K562 (cell line): Measurements from ENCODE around the gene ZNF500. TPM values are rescaled to one million over a fixed set of nuclear protein-coding genes. Genes with fewer than 3 reads are reported as not detected.

Source experiments
- EGR1 ChIP-seq: fragments of 450-650 bp; conservative IDR thresholded peaks from 2 replicates; pipeline ENCODE4 v1.6.1; 2017; ENCODE audit warnings: mild to moderate bottlenecking
- ESRRB ChIP-seq: fragments of 250-450 bp; sonication (Bioruptor Pico); IDR thresholded peaks from 2 replicates; pipeline ENCODE4 v1.5.0; 2020; ENCODE audit warnings: mild to moderate bottlenecking, moderate library complexity, borderline replicate concordance
- GTF2E2 ChIP-seq: fragments of 200-800 bp; sonication (Bioruptor generic); IDR thresholded peaks from 2 replicates; pipeline ENCODE4 v1.6.1; 2016; ENCODE audit warnings: missing genetic modification characterization, missing compliant biosample characterization
- JUNB ChIP-seq: fragments of 450-650 bp; formaldehyde crosslinking; conservative IDR thresholded peaks from 2 replicates; pipeline ENCODE4 v1.4.0; 2020; ENCODE audit warnings: mild to moderate bottlenecking
- KAT7 ChIP-seq: sonication (generic); formaldehyde crosslinking; IDR thresholded peaks from 2 replicates; pipeline ENCODE4 v1.8.0; 2022; ENCODE audit warnings: missing genetic modification reagents, mild to moderate bottlenecking, borderline replicate concordance
- KDM5B ChIP-seq: fragments of 200-600 bp; sonication (generic); IDR thresholded peaks from 2 replicates; pipeline ENCODE4 v1.6.1; 2012; ENCODE audit warnings: low read depth, mild to moderate bottlenecking, moderate library complexity, low read length, control low read depth, inconsistent platforms; ENCODE audit not compliant: insufficient replicate concordance
- LCOR ChIP-seq: sonication (generic); formaldehyde crosslinking; IDR thresholded peaks from 2 replicates; pipeline ENCODE4 v1.8.0; 2022; ENCODE audit warnings: mild to moderate bottlenecking, missing genetic modification reagents
- RHOXF2B ChIP-seq: fragments of 250-450 bp; sonication (Bioruptor Pico); conservative IDR thresholded peaks from 2 replicates; pipeline ENCODE4 v1.5.1; 2021
- SMAD3 ChIP-seq: fragments of 450-650 bp; formaldehyde crosslinking; conservative IDR thresholded peaks from 2 replicates; pipeline ENCODE4 v1.4.0; 2020; ENCODE audit warnings: mild to moderate bottlenecking
- TEAD2 ChIP-seq: fragments of 450-650 bp; IDR thresholded peaks from 2 replicates; pipeline ENCODE4 v1.6.1; 2016; ENCODE audit warnings: missing genetic modification characterization, control low read depth, missing compliant biosample characterization
- TRIM28 ChIP-seq: fragments of 450-650 bp; IDR thresholded peaks from 2 replicates; pipeline ENCODE4 v1.6.1; 2017
- ZBTB1 ChIP-seq: sonication (generic); formaldehyde crosslinking; IDR thresholded peaks from 2 replicates; pipeline ENCODE4 v1.8.1; 2023; ENCODE audit warnings: missing genetic modification reagents, low read depth, mild to moderate bottlenecking, borderline replicate concordance
- polyA plus RNA-seq, 8 experiments: library from polyadenylated mRNA; depleted of rRNA in 4 of 8; stranded (reverse) in 5 of 8; unstranded in 3 of 8; fragments of >200 nt; fragmentation: Nextera tagmentation in 2 of 8; fragmentation: Illumina TruSeq in 1 of 8; extraction: Ambion mirVana in 2 of 8; extraction: Trizol in 1 of 8; gene quantifications; 2 replicates each; pipeline versions ENCODE4 v1.2.1 to v1.2.3, GENCODE V29; 2011 to 2014; ENCODE audit warnings: inconsistent platforms in 1 of 8, missing spikeins in 1 of 8
- total RNA-seq, 7 experiments: library from RNA; depleted of rRNA in 6 of 7; stranded (reverse); fragments of >200 nt in 6 of 7; fragmentation: Illumina TruSeq in 2 of 7; extraction: Trizol in 2 of 7; gene quantifications; 2 replicates each; pipeline versions ENCODE4 v1.2.1 to v1.2.3, GENCODE V29; 2011 to 2021; ENCODE audit warnings: low replicate concordance in 1 of 7
- TF ChIP-seq, protein P1 (sequence below), 2 experiments: fragments of 450-650 bp in 1 of 2; sonication (generic) in 1 of 2; formaldehyde crosslinking in 1 of 2; IDR thresholded peaks in 1 of 2; conservative IDR thresholded peaks in 1 of 2; 2 replicates each; pipeline versions ENCODE4 v1.6.1 to v1.8.1; 2016 to 2023; ENCODE audit warnings: mild to moderate bottlenecking in 2 of 2, moderate library complexity in 2 of 2, inconsistent platforms in 1 of 2, missing genetic modification reagents in 1 of 2
- TF ChIP-seq, protein P2 (sequence below): fragments of 200-800 bp; sonication (Bioruptor generic); IDR thresholded peaks from 2 replicates; pipeline ENCODE4 v1.6.1; 2017; ENCODE audit warnings: missing genetic modification characterization, missing compliant biosample characterization
- TF ChIP-seq, protein P3 (sequence below): fragments of 200-400 bp; formaldehyde crosslinking; IDR thresholded peaks from 2 replicates; pipeline ENCODE4 v1.6.1; 2017; ENCODE audit warnings: mild to moderate bottlenecking, low read depth, low read length, moderate library complexity
- TF ChIP-seq, protein P4 (sequence below): fragments of 450-650 bp; IDR thresholded peaks from 2 replicates; pipeline ENCODE4 v1.6.1; 2018; ENCODE audit warnings: mild to moderate bottlenecking, low read depth; ENCODE audit not compliant: partially characterized antibody
- TF ChIP-seq, protein P5 (sequence below): sonication (generic); formaldehyde crosslinking; IDR thresholded peaks from 2 replicates; pipeline ENCODE4 v1.8.0; 2023; ENCODE audit warnings: mild to moderate bottlenecking, missing genetic modification reagents

ZNF500 gene
- total and polyA plus RNA-seq, 9 of the 15 experiments (the other 6 are each of a cell fraction or from before 2014, with no cell fraction given): 0.80 to 20.8 (median 5.3) TPM

DNA sequence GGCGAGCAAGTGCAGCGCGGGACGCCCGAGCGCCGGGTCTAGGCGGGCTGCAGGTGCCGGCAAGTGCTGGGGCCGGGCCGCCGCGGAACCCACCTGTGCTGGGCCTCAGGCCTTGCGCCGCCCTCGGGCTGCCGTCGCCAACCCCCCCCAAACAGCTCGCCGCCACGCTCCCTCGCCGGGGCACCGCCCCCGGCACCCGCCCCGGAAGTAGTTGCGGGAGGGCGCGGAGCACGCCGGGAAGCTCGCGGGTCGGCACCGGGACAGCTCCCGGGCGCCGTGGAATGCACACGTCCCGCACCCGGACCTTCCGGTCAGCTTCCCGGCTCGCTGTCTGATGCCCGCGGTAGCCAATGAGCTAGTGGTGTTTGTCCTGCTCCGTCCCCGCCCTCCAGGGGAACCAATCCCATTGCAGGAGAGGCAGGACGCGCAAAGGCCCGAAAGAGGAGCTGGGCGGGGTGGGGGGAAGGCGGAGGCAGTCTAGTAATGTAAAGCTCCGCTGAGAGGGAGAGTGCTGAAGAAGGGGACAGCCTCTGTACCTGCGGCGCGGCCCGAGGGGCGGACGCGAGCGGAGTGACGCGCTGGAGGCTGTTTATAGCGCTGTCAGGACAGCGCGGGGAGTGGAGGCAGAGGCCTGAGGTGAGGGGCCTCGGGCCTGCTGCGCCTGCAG is 32.8 kb downstream of the ZNF500 start, which contains the start of the genes ANKS3 and DNAAF8 (continued):
- no peak for TF ChIP-seq GTF2E2
- peak; percentile 50; the same call in 1 of the 2 replicates for TF ChIP-seq ZBTB1
- TF ChIP-seq, protein P1, sequence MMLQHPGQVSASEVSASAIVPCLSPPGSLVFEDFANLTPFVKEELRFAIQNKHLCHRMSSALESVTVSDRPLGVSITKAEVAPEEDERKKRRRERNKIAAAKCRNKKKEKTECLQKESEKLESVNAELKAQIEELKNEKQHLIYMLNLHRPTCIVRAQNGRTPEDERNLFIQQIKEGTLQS (IDR thresholded peaks at IDR 0.05): no peak
- TF ChIP-seq, protein P1 (CRISPR knock-in tag; conservative IDR thresholded peaks at IDR 0.05): no peak
- no peak for TF ChIP-seq KDM5B
- TF ChIP-seq, protein P2, sequence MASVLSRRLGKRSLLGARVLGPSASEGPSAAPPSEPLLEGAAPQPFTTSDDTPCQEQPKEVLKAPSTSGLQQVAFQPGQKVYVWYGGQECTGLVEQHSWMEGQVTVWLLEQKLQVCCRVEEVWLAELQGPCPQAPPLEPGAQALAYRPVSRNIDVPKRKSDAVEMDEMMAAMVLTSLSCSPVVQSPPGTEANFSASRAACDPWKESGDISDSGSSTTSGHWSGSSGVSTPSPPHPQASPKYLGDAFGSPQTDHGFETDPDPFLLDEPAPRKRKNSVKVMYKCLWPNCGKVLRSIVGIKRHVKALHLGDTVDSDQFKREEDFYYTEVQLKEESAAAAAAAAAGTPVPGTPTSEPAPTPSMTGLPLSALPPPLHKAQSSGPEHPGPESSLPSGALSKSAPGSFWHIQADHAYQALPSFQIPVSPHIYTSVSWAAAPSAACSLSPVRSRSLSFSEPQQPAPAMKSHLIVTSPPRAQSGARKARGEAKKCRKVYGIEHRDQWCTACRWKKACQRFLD: peak; percentile 90
- TF ChIP-seq, protein P3, sequence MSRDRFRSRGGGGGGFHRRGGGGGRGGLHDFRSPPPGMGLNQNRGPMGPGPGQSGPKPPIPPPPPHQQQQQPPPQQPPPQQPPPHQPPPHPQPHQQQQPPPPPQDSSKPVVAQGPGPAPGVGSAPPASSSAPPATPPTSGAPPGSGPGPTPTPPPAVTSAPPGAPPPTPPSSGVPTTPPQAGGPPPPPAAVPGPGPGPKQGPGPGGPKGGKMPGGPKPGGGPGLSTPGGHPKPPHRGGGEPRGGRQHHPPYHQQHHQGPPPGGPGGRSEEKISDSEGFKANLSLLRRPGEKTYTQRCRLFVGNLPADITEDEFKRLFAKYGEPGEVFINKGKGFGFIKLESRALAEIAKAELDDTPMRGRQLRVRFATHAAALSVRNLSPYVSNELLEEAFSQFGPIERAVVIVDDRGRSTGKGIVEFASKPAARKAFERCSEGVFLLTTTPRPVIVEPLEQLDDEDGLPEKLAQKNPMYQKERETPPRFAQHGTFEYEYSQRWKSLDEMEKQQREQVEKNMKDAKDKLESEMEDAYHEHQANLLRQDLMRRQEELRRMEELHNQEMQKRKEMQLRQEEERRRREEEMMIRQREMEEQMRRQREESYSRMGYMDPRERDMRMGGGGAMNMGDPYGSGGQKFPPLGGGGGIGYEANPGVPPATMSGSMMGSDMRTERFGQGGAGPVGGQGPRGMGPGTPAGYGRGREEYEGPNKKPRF: no peak
- TF ChIP-seq RHOXF2B (CRISPR knock-in tag): no peak
- TF ChIP-seq, protein P4, sequence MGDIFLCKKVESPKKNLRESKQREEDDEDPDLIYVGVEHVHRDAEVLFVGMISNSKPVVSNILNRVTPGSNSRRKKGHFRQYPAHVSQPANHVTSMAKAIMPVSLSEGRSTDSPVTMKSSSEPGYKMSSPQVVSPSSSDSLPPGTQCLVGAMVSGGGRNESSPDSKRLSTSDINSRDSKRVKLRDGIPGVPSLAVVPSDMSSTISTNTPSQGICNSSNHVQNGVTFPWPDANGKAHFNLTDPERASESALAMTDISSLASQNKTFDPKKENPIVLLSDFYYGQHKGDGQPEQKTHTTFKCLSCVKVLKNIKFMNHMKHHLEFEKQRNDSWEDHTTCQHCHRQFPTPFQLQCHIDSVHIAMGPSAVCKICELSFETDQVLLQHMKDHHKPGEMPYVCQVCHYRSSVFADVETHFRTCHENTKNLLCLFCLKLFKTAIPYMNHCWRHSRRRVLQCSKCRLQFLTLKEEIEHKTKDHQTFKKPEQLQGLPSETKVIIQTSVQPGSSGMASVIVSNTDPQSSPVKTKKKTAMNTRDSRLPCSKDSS: no peak
- no peak; the same call in 1 of the 2 replicates for TF ChIP-seq KAT7 (CRISPR knock-in tag)
- peak; percentile 20; the same call in 1 of the 2 replicates for TF ChIP-seq TEAD2 (tag)
- no peak for TF ChIP-seq TRIM28
- TF ChIP-seq ESRRB: no peak
- TF ChIP-seq EGR1: peak; percentile 42; the same call in 1 of the 2 replicates
- no peak for TF ChIP-seq LCOR (CRISPR knock-in tag)
- no peak for TF ChIP-seq JUNB (CRISPR knock-in tag)
- TF ChIP-seq SMAD3 (CRISPR knock-in tag): no peak
- TF ChIP-seq, protein P5, sequence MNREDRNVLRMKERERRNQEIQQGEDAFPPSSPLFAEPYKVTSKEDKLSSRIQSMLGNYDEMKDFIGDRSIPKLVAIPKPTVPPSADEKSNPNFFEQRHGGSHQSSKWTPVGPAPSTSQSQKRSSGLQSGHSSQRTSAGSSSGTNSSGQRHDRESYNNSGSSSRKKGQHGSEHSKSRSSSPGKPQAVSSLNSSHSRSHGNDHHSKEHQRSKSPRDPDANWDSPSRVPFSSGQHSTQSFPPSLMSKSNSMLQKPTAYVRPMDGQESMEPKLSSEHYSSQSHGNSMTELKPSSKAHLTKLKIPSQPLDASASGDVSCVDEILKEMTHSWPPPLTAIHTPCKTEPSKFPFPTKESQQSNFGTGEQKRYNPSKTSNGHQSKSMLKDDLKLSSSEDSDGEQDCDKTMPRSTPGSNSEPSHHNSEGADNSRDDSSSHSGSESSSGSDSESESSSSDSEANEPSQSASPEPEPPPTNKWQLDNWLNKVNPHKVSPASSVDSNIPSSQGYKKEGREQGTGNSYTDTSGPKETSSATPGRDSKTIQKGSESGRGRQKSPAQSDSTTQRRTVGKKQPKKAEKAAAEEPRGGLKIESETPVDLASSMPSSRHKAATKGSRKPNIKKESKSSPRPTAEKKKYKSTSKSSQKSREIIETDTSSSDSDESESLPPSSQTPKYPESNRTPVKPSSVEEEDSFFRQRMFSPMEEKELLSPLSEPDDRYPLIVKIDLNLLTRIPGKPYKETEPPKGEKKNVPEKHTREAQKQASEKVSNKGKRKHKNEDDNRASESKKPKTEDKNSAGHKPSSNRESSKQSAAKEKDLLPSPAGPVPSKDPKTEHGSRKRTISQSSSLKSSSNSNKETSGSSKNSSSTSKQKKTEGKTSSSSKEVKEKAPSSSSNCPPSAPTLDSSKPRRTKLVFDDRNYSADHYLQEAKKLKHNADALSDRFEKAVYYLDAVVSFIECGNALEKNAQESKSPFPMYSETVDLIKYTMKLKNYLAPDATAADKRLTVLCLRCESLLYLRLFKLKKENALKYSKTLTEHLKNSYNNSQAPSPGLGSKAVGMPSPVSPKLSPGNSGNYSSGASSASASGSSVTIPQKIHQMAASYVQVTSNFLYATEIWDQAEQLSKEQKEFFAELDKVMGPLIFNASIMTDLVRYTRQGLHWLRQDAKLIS (CRISPR knock-in tag): peak; percentile 61; the same call in 1 of the 2 replicates
